GM12892 (cell line): Measurements from ENCODE around the gene BBS10.

ENCODE experiments used
- POLR2A ChIP-seq: IDR thresholded peaks from 2 replicates; pipeline ENCODE4 v1.6.1; 2011; ENCODE audit warnings: low read depth, low read length, control low read depth
- POLR2AphosphoS5 ChIP-seq: IDR thresholded peaks from 2 replicates; pipeline ENCODE4 v1.6.1; 2011; ENCODE audit warnings: low read depth, low read length, control low read depth
- TAF1 ChIP-seq: IDR thresholded peaks from 2 replicates; pipeline ENCODE4 v1.6.1; 2011; ENCODE audit warnings: low read depth, mild to moderate bottlenecking, control low read depth, low read length, borderline replicate concordance

- TF ChIP-seq TAF1, result no peak
- no peak for TF ChIP-seq POLR2AphosphoS5
- no peak for TF ChIP-seq POLR2A
Observed at GRCh38 chr12:76375470-76375869, 27.3 kb upstream of the BBS10 start.
